NCI-H2196 (cell line): ENCODE results near the gene SLIT2.

Experiments
- DNase-seq: peaks from one replicate; lab custom pipeline; 2025; ENCODE audit not compliant: unreplicated experiment; lab: John Stamatoyannopoulos, UW

The SLIT2 gene

GRCh38 chr4:20299515-20299914 is 47.8 kb downstream of the SLIT2 start:
- DNase-seq = no peak

DNA sequence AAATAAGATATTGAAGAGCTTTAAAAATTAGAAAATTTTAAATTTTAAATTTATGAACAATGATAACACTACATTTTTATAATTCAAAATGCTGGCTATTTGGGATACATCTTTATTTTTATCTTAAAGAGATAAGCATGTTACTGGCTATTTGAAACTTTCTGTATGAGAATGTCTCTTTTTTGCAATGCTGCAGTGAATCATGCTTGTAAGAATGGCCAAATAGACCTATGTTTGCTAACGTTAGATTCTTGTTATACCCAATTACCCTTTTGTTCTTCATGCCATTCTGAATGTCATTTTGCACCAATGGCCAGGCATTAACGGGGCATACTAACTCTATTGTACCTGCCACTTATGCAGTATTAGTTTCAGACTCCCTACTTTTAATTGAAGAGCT is 49.5 kb downstream of the SLIT2 start:
- no peak for DNase-seq
